H1 (cell line): Measurements from ENCODE around the gene PRSS2. TPM values are rescaled to one million over a fixed set of nuclear protein-coding genes. Genes with fewer than 3 reads are reported as not detected.

Experiments used
- CTCF ChIA-PET: fragments of 300-600 bp; sonication (Branson Sonifier 250); formaldehyde crosslinking; loops from one replicate; lab custom pipeline; 2021; ENCODE audit not compliant: partially characterized antibody; lab: Charles Lee
- POLR2A ChIA-PET: fragments of 300-600 bp; sonication (Branson Sonifier 250); formaldehyde crosslinking; loops from one replicate; lab custom pipeline; 2021; ENCODE audit warnings: inconsistent platforms; ENCODE audit not compliant: partially characterized antibody; lab: Charles Lee
- DNase-seq, 2 experiments: peaks; one replicate each; pipeline versions ENCODE4 v3.0.0 to v3.0.0-alpha.2; 2010 to 2022; ENCODE audit warnings: low spot score in 2 of 2, low read depth in 1 of 2, mixed read lengths in 1 of 2
- FAIRE-seq: peaks from 2 replicates; lab custom pipeline; 2011; peaks lifted over from hg19 to GRCh38; lab: Jason Lieb, UNC
- H2AFZ ChIP-seq: 2 replicates; pipeline ENCODE4 v1.8.1; 2012; ENCODE audit warnings: low read length, inconsistent platforms
- H2AK5ac ChIP-seq: 2 replicates; pipeline ENCODE4 v1.6.1; 2013; ENCODE audit warnings: low read depth, low read length
- H2BK120ac ChIP-seq: replicated peaks from 2 replicates; pipeline ENCODE3; 2013; ENCODE audit warnings: low read depth, low read length, inconsistent platforms
- H2BK12ac ChIP-seq: 2 replicates; pipeline ENCODE4 v1.6.1; 2013; ENCODE audit warnings: low read depth, low read length
- H2BK15ac ChIP-seq: 2 replicates; pipeline ENCODE4 v1.6.1; 2013; ENCODE audit warnings: low read length
- H2BK20ac ChIP-seq: 2 replicates; pipeline ENCODE4 v1.6.1; 2013; ENCODE audit warnings: low read length
- H2BK5ac ChIP-seq: 2 replicates; pipeline ENCODE4 v1.6.1; 2013; ENCODE audit warnings: low read depth, low read length
- H3K14ac ChIP-seq: 2 replicates; pipeline ENCODE4 v1.6.1; 2013; ENCODE audit warnings: inconsistent platforms; ENCODE audit not compliant: insufficient read length
- H3K18ac ChIP-seq: 2 replicates; pipeline ENCODE4 v1.6.1; 2013; ENCODE audit warnings: low read length; ENCODE audit errors: extremely low read depth
- H3K23ac ChIP-seq: 2 replicates; pipeline ENCODE4 v1.6.1; 2013; ENCODE audit warnings: inconsistent platforms; ENCODE audit not compliant: insufficient read length
- H3K23me2 ChIP-seq: 2 replicates; pipeline ENCODE4 v1.6.1; 2013; ENCODE audit warnings: low read depth, low read length
- H3K27ac ChIP-seq: 2 replicates; pipeline ENCODE4 v1.6.1; 2011; ENCODE audit warnings: low read depth, low read length, inconsistent platforms
- H3K27me3 ChIP-seq, 4 experiments: replicated peaks in 1 of 4; 1 replicate in 1 of 4; 2 replicates in 3 of 4; pipeline versions ENCODE4 v1.6.1 to v1.8.1; 2011 to 2013; ENCODE audit warnings: low read length in 3 of 4, mild to moderate bottlenecking in 3 of 4, inconsistent platforms in 2 of 4, mixed read lengths in 2 of 4, moderate library complexity in 1 of 4; ENCODE audit not compliant: control insufficient read depth in 3 of 4, insufficient read depth in 3 of 4; ENCODE audit errors: extremely low read depth in 1 of 4
- H3K36me3 ChIP-seq, 4 experiments: 2 replicates each; pipeline versions ENCODE4 v1.6.1 to v1.8.1; 2011 to 2013; ENCODE audit warnings: mild to moderate bottlenecking in 4 of 4, low read length in 3 of 4, moderate library complexity in 2 of 4, control low read depth in 1 of 4, inconsistent platforms in 1 of 4; ENCODE audit not compliant: insufficient read depth in 4 of 4, control insufficient read depth in 2 of 4
- H3K4ac ChIP-seq: replicated peaks from 2 replicates; pipeline ENCODE3; 2013; ENCODE audit warnings: low read length, low read depth, mixed read lengths, inconsistent platforms; ENCODE audit not compliant: insufficient read length
- H3K4me1 ChIP-seq, 4 experiments: replicated peaks in 1 of 4; 1 replicate in 1 of 4; 2 replicates in 3 of 4; pipeline versions ENCODE4 v1.6.1 to v1.8.1; 2011 to 2013; ENCODE audit warnings: low read length in 3 of 4, inconsistent platforms in 2 of 4, mixed read lengths in 1 of 4; ENCODE audit not compliant: insufficient read depth in 4 of 4, control insufficient read depth in 3 of 4
- H3K4me2 ChIP-seq, 2 experiments: 2 replicates each; pipeline versions ENCODE4 v1.6.1 to v1.8.1; 2011 to 2013; ENCODE audit warnings: low read depth in 2 of 2, low read length in 2 of 2, control low read depth in 1 of 2, inconsistent platforms in 1 of 2, mild to moderate bottlenecking in 1 of 2; ENCODE audit not compliant: insufficient read depth in 1 of 2
- H3K4me3 ChIP-seq, 4 experiments: fragments of 200-600, 300-600 bp in 1 of 4; sonication (generic), shearing (Covaris generic), sonication (Bioruptor Twin) in 1 of 4; 2 replicates each; pipeline versions ENCODE4 v1.5.1 to v1.8.1; 2011 to 2016; ENCODE audit warnings: low read length in 4 of 4, low read depth in 3 of 4, control low read depth in 2 of 4, inconsistent platforms in 2 of 4, mild to moderate bottlenecking in 2 of 4, mixed read lengths in 1 of 4, moderate library complexity in 1 of 4; ENCODE audit not compliant: insufficient read depth in 2 of 4; ENCODE audit errors: extremely low read depth in 1 of 4
- H3K56ac ChIP-seq: replicated peaks from 2 replicates; pipeline ENCODE3; 2013; ENCODE audit warnings: low read depth, mild to moderate bottlenecking, mixed read lengths, low read length, inconsistent platforms; ENCODE audit not compliant: insufficient read length
- H3K79me1 ChIP-seq: 2 replicates; pipeline ENCODE4 v1.6.1; 2013; ENCODE audit warnings: low read depth, low read length, control low read depth
- H3K79me2 ChIP-seq, 2 experiments: 2 replicates each; pipeline versions ENCODE4 v1.6.1 to v1.8.1; 2012 to 2013; ENCODE audit warnings: low read length in 2 of 2, mild to moderate bottlenecking in 2 of 2, inconsistent platforms in 1 of 2; ENCODE audit not compliant: insufficient read depth in 2 of 2, control insufficient read depth in 1 of 2
- H3K9ac ChIP-seq, 4 experiments: replicated peaks in 1 of 4; 1 replicate in 1 of 4; 2 replicates in 3 of 4; pipeline versions ENCODE4 v1.6.1 to v1.8.1; 2011 to 2013; ENCODE audit warnings: low read depth in 3 of 4, low read length in 3 of 4, control low read depth in 2 of 4, mild to moderate bottlenecking in 2 of 4, moderate library complexity in 2 of 4, inconsistent platforms in 1 of 4; ENCODE audit errors: extremely low read depth in 1 of 4
- H3K9me3 ChIP-seq, 2 experiments: 2 replicates each; pipeline versions ENCODE4 v1.6.1 to v1.8.1; 2012 to 2013; ENCODE audit warnings: mild to moderate bottlenecking in 2 of 2, moderate library complexity in 2 of 2, control low read depth in 1 of 2, inconsistent platforms in 1 of 2, low read depth in 1 of 2, low read length in 1 of 2, mixed read lengths in 1 of 2; ENCODE audit not compliant: insufficient read depth in 2 of 2
- H4K20me1 ChIP-seq, 2 experiments: replicated peaks in 1 of 2; 2 replicates each; pipeline versions ENCODE3 to v1.8.1; 2011 to 2013; ENCODE audit warnings: inconsistent platforms in 2 of 2, low read length in 2 of 2, mild to moderate bottlenecking in 1 of 2; ENCODE audit not compliant: insufficient read depth in 2 of 2, control insufficient read depth in 1 of 2
- H4K5ac ChIP-seq: 2 replicates; pipeline ENCODE4 v1.6.1; 2013; ENCODE audit warnings: low read length, low read depth, mixed read lengths, inconsistent platforms; ENCODE audit not compliant: insufficient read length
- H4K8ac ChIP-seq: 2 replicates; pipeline ENCODE4 v1.8.0; 2013; ENCODE audit warnings: mild to moderate bottlenecking, moderate library complexity, low read length, inconsistent platforms; ENCODE audit not compliant: insufficient read depth; ENCODE audit errors: extremely low read depth
- H4K91ac ChIP-seq: replicated peaks from 2 replicates; pipeline ENCODE3; 2013; ENCODE audit warnings: low read length, mixed read lengths, inconsistent platforms; ENCODE audit not compliant: insufficient read length
- BRCA1 ChIP-seq: IDR thresholded peaks from 2 replicates; pipeline ENCODE4 v1.6.1; 2012; ENCODE audit warnings: low read depth, low read length, improper control_type of control experiment
- CTCF ChIP-seq, 3 experiments: IDR thresholded peaks; 1 replicate in 2 of 3; 2 replicates in 1 of 3; pipeline versions ENCODE4 v1.5.1 to v1.6.1; 2011; ENCODE audit warnings: low read length in 3 of 3, mild to moderate bottlenecking in 3 of 3, inconsistent platforms in 2 of 3, low read depth in 1 of 3, moderate library complexity in 1 of 3; ENCODE audit not compliant: insufficient read depth in 1 of 3; ENCODE audit errors: control extremely low read depth in 1 of 3
- EZH2 ChIP-seq: fragments of 200-600 bp; sonication (generic); IDR thresholded peaks from 2 replicates; pipeline ENCODE4 v1.7.1; 2012; ENCODE audit warnings: low read depth, mild to moderate bottlenecking, moderate library complexity, low read length, inconsistent platforms; ENCODE audit not compliant: severe bottlenecking
- JUN ChIP-seq: IDR thresholded peaks from 2 replicates; pipeline ENCODE4 v1.6.1; 2011; ENCODE audit warnings: low read depth, mild to moderate bottlenecking, improper control_type of control experiment, low read length
- KDM1A ChIP-seq: fragments of 200-600, 300-600 bp; sonication (generic); IDR thresholded peaks from 2 replicates; pipeline ENCODE4 v1.7.1; 2016; ENCODE audit warnings: mild to moderate bottlenecking, low read length, borderline replicate concordance
- RXRA ChIP-seq: IDR thresholded peaks from 2 replicates; pipeline ENCODE4 v1.6.1; 2011; ENCODE audit warnings: low read depth, mild to moderate bottlenecking, low read length, moderate library complexity; ENCODE audit not compliant: insufficient read depth
- SIN3A ChIP-seq, 2 experiments: IDR thresholded peaks in 1 of 2; conservative IDR thresholded peaks in 1 of 2; 2 replicates each; pipeline ENCODE4 v1.6.1; 2011 to 2012; ENCODE audit warnings: low read length in 2 of 2, improper control_type of control experiment in 1 of 2, low read depth in 1 of 2, mild to moderate bottlenecking in 1 of 2
- SIRT6 ChIP-seq: IDR thresholded peaks from one replicate; pipeline ENCODE4 v1.7.1; 2012; ENCODE audit warnings: low read length, inconsistent platforms
- SUZ12 ChIP-seq: fragments of 200-600 bp; sonication (generic); IDR thresholded peaks from 2 replicates; pipeline ENCODE4 v1.6.1; 2012; ENCODE audit warnings: mild to moderate bottlenecking, inconsistent platforms, low read length, moderate library complexity, mixed read lengths
- TAF1 ChIP-seq: IDR thresholded peaks from 2 replicates; pipeline ENCODE4 v1.6.1; 2011; ENCODE audit warnings: mild to moderate bottlenecking, low read depth, low read length
- TCF12 ChIP-seq: IDR thresholded peaks from 2 replicates; pipeline ENCODE4 v1.6.1; 2011; ENCODE audit warnings: low read depth, mild to moderate bottlenecking, low read length
- WGBS, 2 experiments: shearing (Covaris generic) in 1 of 2; methylation state at CpG; one replicate each; pipeline versions ENCODE4 v1.1.6 to v1.1.7; 2013 to 2015; ENCODE audit warnings: low lambda C conversion rate in 2 of 2, mixed read lengths in 2 of 2, inconsistent platforms in 1 of 2, low coverage in 1 of 2, missing lambda C conversion rate in 1 of 2; ENCODE audit not compliant: insufficient replicate concordance in 2 of 2, insufficient coverage in 1 of 2, insufficient read length in 1 of 2; ENCODE audit errors: extremely low coverage in 1 of 2, missing lambda C conversion rate in 1 of 2; 5-methylcytosine and 5-hydroxymethylcytosine counted together
- polyA plus RNA-seq, 7 experiments: library from polyadenylated mRNA; depleted of rRNA in 3 of 7; stranded (reverse) in 5 of 7; unstranded in 2 of 7; fragments of >200 nt in 5 of 7; fragments of 200-250 nt in 2 of 7; gene quantifications; 1 replicate in 5 of 7; 2 replicates in 1 of 7; 4 replicates in 1 of 7; pipeline versions ENCODE4 v1.2.1 to v1.2.3, GENCODE V29; 2011 to 2013; ENCODE audit warnings: missing spikeins in 2 of 7, mixed read lengths in 2 of 7
- total RNA-seq: library from RNA; stranded (reverse); fragmentation: NEBNext Ultra II Directional; extraction: Animal tissue kit (Norgen Biotek cat#: 25700); gene quantifications from 2 replicates; pipeline ENCODE4 v1.2.1, GENCODE V29; 2021

PRSS2 gene
- total and polyA plus RNA-seq, 2 of the 8 experiments (the other 6 are each of a cell fraction or from before 2014, with no cell fraction given): not detected

DNA sequence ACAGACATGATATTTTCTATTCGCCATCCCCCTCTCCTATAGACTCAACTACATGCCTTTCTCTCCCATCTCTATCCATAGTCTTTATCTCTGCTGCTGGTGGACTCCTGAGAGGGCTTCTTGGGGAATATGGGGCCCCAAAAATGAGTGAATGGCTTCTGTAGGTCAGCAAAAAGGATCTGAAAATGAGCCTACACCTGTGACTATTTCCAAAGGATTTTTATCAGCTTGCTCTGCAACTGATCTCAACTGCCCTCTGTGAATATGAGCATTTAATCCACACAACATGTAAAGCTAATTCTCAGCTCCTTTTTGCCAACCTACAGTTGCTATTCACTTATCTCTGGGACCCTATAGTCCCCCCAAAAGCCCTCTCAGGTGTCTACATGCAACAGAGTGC, 36.2 kb downstream of the PRSS2 start:
- H3K14ac ChIP-seq: no peak overlapping the region
- WGBS, 2 experiments: 72% methylated on average over 1 of the region's 1 CpG; no CpG with 5 or more reads in 1 of the 2 experiments
- TF ChIP-seq TCF12 (no peak), RXRA (no peak), SUZ12 (no peak), SIN3A (conservative IDR thresholded peaks at IDR 0.05 in 1 of 2, IDR thresholded peaks at IDR 0.05 in 1 of 2; ENCODE audit: low read depth in 1 of 2, low read length in 2 of 2) (no peak), SIRT6 (no peak), KDM1A (no peak), JUN (no peak), EZH2 (no peak), CTCF (IDR thresholded peaks at IDR 0.05; ENCODE audit: control extremely low read depth in 1 of 3, insufficient read depth in 1 of 3, low read depth in 1 of 3, low read length in 3 of 3) (no peak), TAF1 (no peak), BRCA1 (no peak)

More for the DNA sequence above, 36.2 kb downstream of the PRSS2 start:
- ChIA-PET CTCF (interaction anchor here (1.0 to 18.9 kb wide), 9 partner anchors 15 to 250 kb away, joined by 3 to 430 read pairs (median 4); no protein-coding TSS in a partner anchor), POLR2A (interaction anchor here (2.0 to 5.7 kb wide), 2 partner anchors 10 to 11 kb away, joined by 5 to 36 read pairs; no protein-coding TSS in a partner anchor)
- H3K23me2 ChIP-seq: no peaks in the 10 kb centered on the region
- H2BK5ac ChIP-seq: no peak overlapping the region
- no peaks in the 10 kb centered on the region for H3K79me1 ChIP-seq
- no peak overlapping the region for H3K4me3 ChIP-seq
- H2BK15ac ChIP-seq: no peak overlapping the region
- no peak overlapping the region for H2AK5ac ChIP-seq
- no peak overlapping the region for H3K56ac ChIP-seq
- H3K18ac ChIP-seq: no peak overlapping the region
- no peak overlapping the region for H4K91ac ChIP-seq
- H3K9me3 ChIP-seq: no peaks in the 10 kb centered on the region
- H4K5ac ChIP-seq: no peak overlapping the region
- no peak overlapping the region for H3K9ac ChIP-seq
- no peak overlapping the region for H2AFZ ChIP-seq
- H4K8ac ChIP-seq: no peak overlapping the region
- peaks cover 0 to 1% (median 0%) of the 10 kb centered on the region in 4 experiments; a peak in 1 of 7 replicates for H3K27me3 ChIP-seq
- no peaks in the 10 kb centered on the region for H4K20me1 ChIP-seq
- H3K36me3 ChIP-seq: peaks cover 0 to 9% (median 0%) of the 10 kb centered on the region in 4 experiments; a peak in 3 of 8 replicates
- no peak overlapping the region for H3K4ac ChIP-seq
- H2BK120ac ChIP-seq: no peak overlapping the region
- no peak overlapping the region for H3K23ac ChIP-seq
- no peaks in the 10 kb centered on the region for H3K79me2 ChIP-seq
- no peak overlapping the region for H2BK20ac ChIP-seq
- H3K4me2 ChIP-seq: no peak overlapping the region
- no peak for FAIRE-seq
- no peak for DNase-seq
- no peak overlapping the region for H3K27ac ChIP-seq
- H3K4me1 ChIP-seq: peaks cover 0 to 6% (median under 1%) of the 10 kb centered on the region in 4 experiments; a peak in 1 of 7 replicates
- no peak overlapping the region for H2BK12ac ChIP-seq
